Limb (tissue), 2 donors: ENCODE results near the gene TRIM62.
A peak's percentile ranks its signal among the peaks of the same experiment; 100 is the strongest.

ENCODE experiments used
- DNase-seq, 2 donors: peaks; one replicate each; pipeline ENCODE4 v3.0.0-alpha.2; 2016; ENCODE audit errors: extremely low spot score in 2 of 2

Gene TRIM62

DNA sequence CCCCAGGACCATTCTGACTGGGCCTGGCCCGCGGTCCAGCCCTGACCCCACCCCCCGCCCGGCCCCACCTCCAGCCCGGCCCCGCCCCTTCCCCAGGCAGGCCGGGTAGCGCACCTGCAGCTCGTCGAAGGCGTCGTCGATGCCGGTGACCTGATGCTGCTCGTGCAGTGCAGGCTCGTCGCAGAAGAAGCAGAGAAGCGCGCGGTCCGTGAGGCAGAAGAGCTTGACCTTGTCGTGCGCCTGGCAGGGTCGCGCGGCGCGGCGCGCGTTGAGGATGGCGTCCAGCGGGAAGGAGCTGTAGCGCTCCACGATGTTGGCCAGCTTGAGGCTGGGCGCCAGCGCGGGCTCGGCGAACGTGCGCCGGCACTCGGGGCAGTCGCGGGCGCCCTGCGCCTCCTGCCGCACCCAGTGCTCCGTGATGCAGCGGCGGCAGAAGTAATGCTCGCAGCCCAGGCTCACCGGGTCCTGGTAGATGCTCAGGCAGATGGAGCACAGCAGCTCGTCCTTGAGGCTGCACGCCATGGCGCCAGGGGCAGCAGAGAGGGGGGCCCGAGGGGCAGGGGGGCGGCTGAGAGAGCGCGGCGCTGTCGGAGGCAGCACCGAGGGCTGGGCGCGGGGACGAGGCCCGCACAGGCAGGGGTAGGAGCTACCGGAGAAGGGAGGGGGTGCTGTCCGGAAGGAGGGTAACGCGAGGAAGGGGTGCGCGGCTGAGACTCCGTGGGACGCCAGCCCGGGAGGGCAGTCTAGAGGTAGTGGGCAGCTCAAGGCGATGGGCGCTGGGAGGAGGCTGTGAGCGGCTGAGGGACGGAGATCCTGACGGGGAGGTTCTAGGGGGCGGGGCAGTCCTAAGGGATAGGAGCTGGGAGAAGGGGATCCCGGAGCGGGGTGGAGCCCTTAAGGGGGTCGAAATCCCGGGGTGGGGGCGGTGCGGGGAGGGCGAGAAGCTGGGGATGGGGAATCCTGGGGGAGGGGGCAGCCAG is 642 bp downstream of the TRIM62 start:
- peak; percentile 18 to 92 for DNase-seq

DNA sequence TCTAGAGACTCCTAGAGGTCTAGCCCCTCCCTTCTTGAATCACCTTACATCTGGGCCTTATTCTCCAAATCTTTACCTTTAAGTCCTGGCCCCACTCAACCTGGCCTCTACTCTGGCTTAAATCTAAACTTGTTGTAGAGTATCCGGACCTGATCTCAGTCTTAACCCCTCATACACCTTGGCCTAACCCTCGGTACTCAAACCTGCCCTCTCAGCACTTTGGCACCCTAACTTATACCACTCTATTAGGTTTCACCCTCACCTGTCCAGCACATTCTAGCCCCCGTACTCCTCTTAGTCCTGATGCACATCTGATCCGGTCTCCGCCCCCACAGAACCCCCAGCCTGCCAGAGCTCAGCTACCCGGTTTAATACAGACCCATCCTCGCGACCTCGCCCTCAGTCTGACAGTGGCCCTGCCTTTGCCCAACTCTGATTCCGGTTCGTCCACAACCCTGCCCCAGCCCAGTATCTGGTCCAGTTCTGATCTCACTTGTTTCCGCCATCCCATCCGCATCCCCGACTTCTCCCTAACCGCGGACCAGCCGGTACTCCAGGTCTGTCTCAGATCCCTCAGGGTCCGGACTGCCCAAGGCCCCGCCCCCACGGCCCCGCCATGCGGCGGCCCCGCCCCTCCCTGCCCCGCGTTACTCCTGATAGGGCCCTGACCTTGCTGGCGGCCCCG is 1.5 kb downstream of the TRIM62 start:
- DNase-seq: peak in 1 of 2 donors; percentile 87

DNA sequence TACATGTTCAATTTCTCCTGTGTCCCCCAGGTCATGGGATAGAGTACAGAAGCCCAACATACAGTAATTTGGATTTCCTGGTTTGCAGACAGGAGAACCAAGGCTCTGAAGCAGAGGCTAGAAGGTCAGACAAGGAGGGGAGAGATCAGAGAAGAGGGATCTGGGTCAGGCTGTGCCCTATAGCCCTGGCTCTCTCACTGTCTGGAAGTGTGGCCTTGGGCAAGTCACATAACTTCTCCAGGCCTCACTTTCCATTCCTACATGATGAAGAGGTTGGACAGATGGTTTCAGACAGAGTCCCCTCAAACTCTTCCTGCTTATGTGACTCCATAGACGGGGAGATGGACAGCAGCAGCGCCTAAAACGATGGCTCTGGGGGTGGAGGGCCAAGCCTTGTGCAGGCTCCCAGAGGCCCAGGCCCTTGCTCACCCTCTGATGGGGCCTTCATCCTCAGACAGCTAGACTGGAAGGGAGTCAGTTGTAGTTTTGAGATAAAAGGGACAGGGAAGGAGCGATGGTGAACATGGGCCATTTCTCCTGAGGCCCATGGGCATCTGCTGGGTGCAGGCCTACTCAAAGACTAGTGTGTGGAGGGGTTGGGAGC is 2.9 kb downstream of the TRIM62 start:
- DNase-seq: no peak

DNA sequence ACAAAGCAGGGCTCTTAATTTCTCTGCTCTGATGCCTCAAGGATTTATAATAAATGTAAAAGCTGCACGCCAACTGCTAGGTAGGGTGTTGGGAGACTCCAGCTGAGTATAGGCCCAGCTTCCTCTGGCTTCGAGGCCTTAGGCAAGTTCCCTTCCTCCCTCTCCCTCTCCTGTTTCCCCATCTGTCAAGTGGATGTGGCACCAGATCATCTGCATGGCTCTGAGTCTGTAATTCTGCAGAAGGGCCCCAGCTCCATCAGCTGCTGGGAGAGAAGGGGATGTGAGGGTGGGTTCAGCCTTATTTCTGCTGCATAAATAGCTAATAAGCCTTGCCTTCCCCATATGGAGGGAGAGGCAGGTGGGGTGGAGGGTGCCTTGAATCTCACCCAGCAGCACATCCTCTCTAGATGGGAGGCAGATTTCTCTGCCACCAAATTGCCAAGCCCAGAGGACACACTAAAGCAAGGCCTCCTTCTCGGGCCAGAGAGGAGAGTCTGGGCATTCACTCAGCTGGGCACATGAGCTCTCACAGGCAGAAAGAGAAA is 3.8 kb downstream of the TRIM62 start:
- DNase-seq: no peak

DNA sequence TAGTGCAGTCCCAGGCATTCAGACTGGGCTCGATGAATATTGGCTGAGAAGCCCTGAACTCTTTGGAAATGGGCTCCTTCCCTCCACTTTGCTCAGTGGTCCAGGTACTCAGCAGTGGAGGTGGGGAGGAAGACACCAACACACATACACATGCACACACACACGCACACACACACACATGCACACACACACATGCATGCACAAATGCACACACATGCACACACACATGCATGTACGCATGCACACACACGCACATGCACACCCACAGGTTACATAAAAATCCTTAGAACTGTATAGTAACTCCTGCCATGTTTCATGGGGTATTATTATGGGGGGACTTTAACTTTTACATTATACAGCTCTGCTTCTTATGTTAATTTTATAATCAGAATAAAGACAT is 5.0 kb downstream of the TRIM62 start:
- no peak for DNase-seq

DNA sequence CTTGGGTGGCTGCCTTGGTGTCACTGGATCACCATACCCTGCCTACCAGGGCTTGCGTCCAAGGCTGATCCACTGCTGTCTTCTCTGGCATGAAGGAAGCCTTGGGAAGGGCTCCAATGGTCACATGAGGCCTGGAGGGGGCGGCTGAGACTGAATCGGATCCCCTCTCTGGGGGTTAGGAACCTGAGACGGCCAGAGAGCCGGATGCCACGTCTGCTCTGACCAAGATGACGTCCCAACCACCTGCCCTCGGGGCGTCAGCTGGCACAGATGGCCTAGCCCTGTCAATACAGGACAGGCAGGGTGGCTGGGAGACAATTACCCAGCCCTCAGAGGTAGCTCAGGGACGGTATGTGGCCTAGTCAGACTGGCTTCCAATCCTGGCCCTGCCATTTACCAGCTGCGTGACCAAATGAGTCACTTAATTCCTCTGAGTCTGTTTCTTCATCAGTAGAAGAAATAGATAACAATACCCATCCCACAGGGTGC is 5.4 kb downstream of the TRIM62 start:
- peak in 1 of 2 donors; percentile 61 for DNase-seq

DNA sequence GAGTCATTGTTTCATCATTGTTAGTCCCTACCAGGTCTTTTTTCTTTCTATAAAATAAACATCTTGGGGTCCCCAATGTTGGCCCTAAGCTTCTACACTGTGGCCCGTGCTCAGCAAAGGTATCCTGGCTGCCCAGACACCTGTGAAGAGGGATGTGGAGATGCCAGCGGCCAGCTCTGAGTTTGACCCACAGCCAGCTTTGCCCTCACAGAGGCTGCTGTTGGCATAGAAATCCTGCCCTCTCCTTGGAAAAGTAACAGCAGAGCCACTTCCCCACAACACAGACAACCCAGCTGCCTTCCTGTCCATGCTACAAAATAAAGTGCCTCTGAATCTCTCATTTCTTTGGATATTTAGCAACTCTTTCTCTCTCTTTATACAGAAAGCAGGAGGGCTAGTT is 6.0 kb downstream of the TRIM62 start:
- no peak for DNase-seq

DNA sequence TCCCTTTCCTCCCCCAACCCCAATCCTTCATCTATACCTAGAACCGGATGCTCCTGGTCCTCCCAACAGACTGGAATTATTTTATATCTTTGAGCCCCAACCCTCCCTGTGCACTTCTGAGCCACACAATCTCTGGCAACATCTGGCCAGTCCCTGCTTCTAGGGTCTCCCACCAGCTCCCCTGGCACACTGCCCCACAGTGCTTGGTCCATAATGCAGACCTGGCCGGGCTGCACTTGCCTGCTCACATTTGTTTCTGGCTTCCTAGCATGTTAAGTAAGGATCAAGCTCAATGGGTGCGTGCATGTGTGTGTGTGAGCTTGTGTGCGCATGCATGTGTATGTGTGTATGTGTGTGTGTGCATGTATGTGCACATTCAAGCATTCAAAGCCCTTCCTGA is 8.8 kb downstream of the TRIM62 start:
- no peak for DNase-seq

DNA sequence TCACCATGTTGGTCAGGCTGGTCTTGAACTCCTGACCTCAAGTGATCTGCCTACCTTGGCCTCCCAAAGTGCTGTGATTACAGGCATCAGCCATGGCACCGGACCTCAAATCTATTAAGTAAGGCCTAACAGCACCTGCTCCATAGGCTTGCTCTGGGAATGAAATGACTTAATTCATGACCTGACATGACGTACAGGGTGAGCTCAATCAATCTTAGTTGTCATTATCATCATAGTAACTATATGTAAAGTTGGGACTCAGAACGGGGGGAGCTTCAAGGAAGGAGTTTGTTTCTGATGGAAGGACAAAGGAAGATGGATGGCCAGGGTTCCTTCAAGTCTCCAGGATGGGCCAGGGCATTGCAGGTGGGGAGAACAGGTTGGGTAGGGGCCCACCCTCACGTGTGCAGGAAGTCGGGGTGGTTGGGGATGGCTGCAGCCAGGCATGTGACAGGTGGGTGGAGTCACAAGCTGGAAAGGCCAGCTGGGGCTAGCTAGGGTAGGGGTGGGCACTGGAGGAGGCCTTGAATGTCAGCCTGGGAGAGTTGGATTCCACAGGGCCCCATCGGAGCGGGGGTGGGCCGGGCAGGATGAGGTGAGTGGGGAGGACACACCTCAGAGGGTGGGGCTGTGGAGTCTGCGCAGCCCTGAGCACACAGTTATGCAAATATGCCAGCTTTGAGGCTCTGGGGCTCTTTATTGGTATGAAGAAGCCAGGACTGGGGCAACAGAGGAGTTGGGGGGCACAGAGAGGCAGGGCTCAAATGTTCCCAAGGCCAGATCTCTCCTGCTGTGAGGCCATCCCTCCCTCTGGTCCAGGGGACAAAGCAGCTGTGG is 9.6 kb downstream of the TRIM62 start:
- no peak for DNase-seq

DNA sequence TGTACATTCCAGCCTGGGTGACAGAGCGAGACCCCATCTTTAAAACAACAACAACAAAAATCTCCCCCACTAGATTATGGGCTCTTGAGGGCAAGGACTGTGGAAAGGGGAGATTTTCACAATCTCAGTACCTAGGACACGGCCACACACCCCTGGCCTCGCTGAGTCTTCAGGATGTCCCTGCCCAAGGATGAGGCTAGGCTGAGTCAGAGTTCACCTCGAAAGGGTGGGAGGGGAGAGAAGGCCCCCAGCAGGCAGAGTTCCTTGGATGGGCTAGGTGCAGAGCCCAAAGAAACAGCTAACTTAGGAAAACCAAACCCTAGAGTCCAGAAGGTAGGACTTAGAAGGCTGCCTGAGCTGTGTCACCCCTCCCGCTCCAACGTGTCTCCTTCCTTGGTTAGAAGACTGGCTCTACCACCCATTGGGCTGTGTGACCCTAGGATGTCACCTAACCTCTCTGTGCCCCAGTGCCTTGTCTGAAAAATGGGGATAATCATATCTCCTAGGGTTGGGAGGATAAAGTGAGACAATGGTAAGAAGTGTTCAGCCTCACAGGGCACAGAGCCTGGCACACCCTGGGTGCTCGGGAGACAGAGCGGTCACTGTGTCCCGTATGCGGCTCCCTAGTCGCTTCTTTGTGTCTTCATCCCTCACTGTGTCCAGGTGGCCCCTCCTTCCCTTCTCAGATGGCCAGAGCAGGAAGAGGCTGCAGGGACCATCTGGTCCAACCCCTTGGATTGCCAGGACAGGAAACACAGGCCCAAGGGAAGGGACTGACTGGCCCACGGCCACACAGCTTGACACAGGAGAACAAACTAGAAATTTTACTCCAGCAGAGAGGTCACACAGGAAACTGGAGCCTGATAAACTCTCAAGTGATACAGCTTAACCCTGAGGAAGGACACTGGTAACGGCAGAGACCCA is 11.2 kb downstream of the TRIM62 start:
- DNase-seq: no peak

DNA sequence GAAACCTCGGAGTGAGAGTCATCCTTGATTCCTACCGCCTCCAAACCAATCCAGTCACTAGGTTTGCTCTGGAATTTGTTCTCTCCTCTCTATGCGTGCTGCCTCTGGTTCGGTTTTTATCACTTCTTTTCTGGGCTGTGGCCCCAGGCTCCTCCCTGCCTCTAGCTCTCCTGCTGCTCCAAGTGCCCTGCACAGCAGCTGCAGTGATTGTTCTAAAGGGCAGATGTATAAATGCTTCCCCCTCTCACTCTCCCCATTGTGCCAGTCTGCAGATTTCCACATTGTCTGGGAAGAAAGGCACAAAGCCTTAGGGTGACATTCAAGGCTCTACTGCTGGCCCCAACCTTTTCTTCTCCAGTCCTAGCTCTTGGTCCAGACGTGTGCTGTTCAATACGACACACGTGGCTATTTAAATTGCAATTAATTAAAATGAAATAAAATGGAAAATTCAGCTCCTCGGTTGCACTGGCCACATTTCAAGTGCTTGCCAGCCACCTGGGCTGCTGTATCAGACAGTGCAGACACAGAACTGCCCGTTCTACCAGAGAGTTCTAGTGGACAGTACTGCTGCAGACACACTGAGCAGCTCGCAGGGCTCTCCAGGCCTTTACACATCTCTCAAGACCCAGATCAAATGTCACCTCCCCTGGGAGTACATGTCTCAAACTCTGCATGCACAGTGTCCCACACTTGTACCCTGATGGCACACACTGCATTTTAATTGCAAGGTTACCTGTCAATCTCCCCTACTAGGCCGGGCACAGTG is 12.4 kb downstream of the TRIM62 start:
- no peak for DNase-seq

DNA sequence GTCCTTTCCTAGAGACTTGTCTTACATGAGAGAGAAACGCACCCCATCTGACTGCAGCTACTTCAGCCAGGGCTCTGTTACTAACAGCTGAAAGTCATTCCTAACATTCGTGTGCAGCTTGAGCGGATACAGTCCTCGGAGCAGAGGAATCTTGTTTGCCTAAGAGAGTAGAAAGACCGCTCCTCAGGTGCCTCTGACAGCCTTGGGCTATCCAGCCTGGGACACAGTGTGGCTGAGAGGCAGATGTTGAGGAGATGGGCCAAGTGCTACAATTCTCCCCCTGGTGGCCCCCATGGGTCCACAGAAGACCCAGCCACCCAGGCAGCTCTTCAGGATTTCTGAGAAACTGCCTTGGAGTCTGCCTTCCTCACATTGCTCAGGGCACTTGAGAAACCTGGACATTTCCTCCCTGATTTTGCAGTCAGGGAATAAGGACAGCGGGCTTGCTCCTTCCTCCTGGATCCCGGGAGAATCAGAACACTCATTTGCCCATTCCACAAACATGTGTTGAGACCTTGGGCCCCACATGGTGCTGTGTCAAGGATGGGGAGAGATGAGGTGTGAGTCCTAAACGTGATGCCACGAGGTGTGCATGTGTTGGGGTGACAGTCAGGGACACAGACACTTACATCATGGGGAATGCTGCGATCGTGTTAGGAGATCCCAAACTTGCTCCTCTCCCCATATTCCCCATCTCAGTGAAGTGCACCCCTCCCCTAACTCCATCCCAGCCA is 13.1 kb downstream of the TRIM62 start:
- DNase-seq: no peak

DNA sequence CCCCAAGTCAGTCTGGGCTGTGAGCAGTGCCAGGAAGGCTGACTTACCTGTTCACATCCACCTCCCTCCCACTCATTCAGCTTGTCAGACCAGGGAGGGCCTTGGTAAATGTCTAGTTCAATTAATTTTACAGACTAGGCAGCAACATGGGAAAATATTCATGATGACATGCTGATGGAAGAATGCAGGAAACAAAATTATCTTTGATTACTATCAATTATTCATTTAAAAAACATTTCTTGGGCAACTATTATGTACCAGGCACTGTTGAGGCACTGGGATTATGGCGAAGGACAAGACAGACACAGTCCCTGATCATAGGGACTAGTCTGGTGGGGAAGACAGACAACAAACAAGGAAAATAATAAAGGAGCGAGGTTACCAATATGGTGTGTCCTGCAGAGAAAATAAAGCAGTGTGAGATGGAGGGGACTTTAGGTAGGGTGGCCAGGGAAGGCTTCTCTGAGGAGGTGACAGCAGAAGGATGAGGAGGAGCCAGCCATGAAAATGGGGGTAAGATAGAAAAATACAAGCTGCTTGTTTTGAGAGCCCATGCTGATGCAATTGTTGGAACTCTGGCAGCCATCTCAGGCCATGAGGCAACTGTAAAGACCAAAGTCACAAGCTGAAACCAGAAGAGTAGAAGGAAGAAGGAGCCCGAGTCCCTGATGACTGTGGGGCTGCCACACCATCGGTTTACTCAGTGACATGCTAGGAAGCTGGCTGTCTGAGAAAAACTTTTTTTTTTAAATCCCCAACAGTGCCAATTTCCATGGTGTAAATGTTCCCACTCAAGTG is 14.0 kb downstream of the TRIM62 start:
- no peak for DNase-seq

DNA sequence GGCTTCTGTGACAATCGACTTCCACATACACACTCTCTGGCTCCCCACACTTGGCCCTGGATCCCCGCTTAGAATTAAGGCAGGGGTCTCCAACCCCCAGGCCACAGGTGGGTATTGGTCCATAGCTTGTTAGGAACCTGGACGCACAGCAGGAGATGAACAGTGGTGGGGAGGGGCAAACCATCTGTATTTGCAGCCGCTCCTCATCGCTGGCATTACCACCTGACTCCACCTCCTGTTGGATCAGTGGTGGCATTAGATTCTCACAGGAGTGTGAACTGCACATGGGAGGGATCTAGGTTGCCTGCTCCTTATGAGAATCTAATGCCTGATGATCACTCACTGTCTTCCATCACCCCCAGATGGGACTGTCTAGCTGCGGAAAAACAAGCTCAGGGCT is 16.0 kb downstream of the TRIM62 start:
- no peak for DNase-seq

DNA sequence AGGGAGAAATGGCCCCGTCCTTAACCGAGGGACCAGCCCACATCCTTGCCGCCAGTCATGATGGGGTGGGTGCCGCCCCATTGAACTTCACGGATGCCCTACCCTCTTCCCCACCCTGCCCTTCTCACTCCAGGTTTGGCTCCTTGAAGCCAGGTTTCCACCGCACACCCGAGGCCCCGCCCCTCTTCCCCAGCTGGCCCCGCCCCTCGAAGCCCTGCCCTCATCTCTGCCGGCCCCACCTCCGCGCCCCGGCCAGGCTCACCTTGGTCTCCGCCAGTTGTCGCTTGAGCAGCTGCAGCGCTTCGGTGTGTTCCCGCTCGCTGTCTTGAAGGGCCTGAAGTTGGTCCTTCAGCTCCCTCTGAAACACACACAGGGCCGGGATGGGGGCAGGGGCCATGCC is 16.6 kb downstream of the TRIM62 start:
- DNase-seq: no peak

DNA sequence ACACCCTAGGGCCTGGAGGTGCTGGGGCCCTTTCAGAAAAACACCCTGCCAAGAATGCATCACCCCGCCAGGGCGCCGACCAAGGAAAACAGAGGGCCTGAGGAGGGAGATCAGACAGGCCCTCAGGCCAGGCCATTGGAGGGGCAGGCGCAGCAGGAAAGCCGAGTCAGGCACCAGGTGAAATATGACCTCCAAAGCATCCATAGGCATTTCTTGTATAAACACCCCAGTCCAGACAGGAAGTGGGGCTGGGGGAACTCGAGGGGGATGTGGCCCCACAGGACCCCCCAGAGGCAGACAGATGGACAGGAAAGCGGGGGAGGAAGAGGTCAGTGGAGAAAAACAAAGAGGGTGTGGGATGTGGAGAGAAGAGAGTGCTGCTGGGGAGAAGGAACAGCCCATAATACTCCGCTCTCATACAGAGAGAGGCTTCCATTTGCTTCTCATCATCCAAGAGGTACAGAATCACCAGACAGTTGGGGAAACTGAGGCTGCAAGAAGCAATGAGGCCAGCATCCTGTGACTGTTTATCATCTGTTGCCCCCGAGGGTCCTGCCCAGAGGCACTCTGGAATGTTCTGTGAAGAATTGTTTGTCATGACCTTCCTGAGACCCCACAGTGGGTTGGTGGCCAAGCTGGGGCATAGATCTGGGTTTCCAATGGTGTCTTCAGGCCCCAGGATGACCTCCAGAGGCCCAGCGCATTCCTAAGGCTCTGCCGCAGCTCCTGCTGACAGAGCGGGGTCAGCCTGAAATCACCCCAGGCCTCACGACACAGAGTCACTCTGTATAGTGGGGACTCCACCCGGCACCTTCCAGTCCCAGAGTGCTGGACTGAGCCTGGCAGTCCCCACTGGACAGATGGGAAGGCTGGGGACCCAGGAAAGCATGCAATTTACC is 18.0 kb downstream of the TRIM62 start:
- DNase-seq: no peak

DNA sequence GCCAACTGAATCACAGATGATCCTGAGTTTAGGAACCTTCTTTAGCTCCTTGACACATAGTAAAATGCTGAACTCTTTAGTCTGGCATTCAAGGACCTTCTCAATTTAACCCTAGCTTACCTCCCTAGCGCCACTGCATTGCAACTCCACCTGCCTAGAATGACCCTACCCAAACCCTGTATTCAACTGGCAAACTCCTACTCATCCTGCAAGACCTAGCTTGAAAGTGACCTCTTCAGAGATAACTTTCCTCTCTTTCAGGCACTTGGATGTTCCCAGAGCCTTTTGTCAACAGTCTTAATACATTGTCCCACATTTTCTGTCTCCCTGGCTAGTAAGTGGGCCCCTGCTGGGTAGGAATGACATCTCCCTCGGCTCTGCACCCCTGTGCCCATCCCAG is 19.7 kb downstream of the TRIM62 start:
- DNase-seq: no peak
